HG02642 (cell line): Measurements from ENCODE around the gene SCN5A.
A peak's percentile ranks its signal among the peaks of the same experiment; 100 is the strongest.

ENCODE experiments used
- ATAC-seq: cut with Tn5 transposase; IDR thresholded peaks from one replicate; pipeline ENCODE4 v1.9.1; 2021; ENCODE audit warnings: mild to moderate bottlenecking; ENCODE audit not compliant: unreplicated experiment, poor library complexity

The SCN5A gene

GRCh38 chr3:38549082-38549481 lies 100.4 kb downstream of the SCN5A start:
- no peak for ATAC-seq

GRCh38 chr3:38548154-38548931 lies 101.1 kb downstream of the SCN5A start:
- no peak for ATAC-seq

DNA sequence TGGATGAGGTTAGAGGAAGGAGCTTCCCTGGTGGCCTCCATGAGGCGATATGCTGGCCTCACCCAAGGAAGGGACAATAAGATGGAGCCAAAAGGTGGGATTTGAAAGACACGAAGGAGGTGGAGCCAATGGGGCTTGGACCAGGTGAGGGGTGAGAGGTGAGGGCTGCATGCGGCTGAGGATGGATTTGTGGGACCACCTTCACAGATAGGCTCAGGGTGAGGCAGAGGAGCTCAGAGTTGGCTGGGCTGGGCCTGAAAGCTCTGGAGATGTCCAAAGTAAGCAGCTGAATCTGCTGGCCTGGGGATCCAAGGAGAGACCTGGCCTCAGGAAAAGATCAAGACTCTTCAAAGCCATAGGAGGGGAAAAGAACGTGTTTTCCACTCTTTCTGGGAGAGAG lies 103.5 kb downstream of the SCN5A start:
- no peak for ATAC-seq

DNA sequence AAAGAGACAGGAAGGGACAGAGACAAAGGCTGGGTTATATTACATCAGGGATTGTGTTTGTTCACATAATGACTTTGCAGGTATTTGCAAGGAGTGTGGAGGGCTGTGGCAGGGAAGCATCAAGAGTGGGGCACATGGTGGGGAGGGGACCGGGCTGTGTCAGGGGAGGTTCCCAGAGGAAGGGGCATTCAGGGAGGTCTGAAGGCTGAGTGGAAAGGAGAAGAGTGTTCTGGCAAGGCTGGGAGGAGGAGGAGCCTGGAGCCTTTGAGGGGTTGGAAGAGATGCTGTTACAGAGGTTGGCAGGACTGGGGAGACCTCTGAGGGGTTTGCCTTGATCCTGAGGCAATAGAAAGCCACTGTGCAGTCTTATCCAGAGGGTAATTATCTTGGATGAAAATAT lies 103.9 kb downstream of the SCN5A start:
- no peak for ATAC-seq

DNA sequence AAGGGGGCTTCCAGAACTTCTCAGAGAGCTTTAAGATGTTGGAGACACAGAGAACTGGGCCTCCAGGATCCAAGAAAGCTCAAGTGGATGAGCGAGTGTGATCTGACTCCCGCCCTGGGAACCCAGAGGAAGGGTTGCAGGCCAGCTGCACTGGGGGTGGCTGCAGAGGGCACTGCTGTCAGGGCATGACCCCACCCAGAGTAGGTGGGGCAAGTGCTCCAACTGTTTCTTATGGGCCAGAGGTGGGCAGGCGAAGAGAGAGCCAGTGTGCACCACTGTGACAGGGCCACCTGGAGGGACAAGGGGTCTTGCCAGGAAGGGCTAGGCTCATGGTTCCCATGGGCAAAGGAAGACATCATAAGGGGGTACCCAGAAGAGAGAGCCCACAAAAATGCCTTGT lies 104.6 kb downstream of the SCN5A start:
- no peak for ATAC-seq

DNA sequence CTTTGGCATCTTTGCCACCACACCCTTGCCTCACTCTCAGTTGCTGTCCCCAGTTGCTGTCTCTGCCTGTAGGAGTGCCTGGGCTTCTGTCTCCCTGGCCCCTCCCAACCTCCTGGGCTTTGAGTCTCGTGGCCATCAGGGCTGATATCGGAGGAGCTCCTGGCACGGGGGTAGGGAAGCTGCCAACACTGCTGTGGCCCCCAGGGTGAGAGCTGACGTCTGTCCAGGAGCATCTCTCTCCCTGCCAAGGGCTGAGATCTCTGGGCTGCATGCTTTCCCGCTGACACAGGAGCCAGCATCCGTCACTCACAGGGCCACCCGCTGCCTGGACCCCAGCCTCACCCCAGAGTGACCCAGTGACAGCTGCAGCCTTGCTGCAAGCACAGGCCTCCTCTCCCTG lies 105.9 kb downstream of the SCN5A start:
- no peak for ATAC-seq

DNA sequence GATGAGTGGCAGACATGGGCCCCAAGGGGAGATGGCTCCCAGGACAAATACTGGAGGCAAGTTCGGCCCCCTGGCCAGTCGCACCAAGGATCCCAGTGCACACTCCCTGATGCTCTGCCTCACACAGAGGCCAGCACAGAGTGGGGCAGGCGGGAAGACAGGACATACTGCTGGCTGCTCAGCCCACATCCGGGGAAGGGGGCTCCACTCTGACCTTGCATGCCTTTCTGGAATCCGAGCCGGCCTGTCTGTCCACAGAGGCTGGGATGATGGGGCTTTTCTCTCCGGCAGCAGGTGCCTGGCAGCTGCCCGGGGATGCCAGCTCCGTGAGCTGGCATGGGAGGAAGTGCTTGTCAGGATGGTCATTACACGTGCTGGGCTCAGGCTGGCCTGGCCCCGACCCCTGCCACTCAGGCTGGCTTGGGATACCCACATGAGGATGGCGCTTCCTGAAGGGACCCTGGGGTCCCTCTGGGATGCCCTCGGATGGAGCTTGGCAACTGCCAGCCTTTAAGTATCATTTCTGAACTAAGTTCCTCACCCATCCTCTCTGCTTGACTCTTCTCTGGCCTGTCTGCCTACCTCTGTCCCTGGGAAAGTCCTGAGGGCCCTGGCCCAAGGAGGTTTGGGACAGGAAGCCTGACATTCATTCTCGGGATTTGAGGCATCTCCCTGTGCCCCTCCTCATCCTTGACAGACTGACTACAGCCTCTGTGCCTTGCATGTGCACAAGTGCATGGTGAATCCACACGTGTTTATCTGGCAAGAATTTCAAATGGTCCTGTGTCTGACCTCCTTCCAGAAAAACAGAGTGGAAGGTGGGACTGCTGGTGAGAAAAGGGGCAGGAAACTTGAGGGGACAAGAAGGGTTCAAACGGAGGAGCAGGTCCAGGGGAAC lies 106.8 kb downstream of the SCN5A start:
- no peak for ATAC-seq

DNA sequence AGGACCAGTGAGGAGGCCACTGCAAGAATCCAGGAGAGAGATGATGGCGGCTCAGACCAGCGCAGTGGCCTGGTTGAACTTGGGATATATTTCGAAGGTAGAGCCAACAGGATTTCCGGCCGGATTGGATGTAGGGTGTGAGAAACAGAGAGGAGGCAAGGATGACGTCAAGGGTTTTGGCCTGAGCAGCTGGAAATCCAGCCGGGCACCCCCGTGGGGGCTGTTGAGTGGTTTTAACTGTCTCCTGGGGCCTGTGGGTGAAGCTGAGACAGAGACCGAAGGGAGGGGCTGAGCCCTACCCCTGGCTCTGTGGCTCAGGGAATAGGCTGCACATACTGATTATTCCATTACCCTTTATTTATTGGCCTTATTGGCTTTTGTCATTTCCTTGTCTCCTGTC lies 107.7 kb downstream of the SCN5A start:
- no peak for ATAC-seq

- no peak for ATAC-seq
Measured at GRCh38 chr3:38538773-38539353, 110.6 kb downstream of the SCN5A start.

DNA sequence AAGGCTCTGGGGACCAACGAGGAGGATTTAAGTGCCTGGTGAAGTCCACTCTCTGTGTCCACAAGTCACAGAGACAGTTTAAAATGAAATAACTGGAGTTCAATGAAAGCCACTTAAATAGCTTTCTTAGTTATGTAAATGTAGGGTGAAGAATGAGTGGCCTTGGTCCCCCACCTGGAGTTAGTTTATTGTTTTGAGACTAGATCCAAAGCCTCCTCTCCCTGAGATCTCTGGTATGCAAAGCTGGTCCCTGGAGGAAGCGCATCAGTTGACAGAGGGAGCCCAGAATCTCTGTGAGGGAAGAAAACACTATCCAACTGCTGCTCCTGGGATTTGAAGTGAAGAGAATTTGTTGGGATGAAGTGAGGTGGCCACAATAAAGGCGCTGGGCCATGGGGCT lies 112.8 kb downstream of the SCN5A start:
- no peak for ATAC-seq

DNA sequence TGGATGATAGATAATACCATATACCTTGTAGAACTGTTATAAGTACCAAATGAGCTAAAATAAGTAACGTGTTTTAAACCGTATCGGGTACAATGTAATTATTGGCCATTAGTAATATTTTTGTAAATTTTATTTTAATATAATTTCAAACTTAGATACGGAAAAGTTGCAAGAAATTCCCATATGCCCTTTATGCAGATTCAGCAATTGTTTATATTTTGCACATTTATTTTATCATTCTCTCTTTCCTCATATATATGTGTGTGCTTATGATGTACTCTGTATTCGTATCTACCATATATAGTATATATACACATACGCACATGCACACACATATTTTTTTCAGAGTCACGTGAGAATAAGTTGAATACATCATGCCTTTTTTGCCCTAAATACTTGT lies 114.9 kb downstream of the SCN5A start:
- no peak for ATAC-seq

- no peak for ATAC-seq
Measured at GRCh38 chr3:38534180-38534579, 115.3 kb downstream of the SCN5A start.

- ATAC-seq: no peak
Measured at GRCh38 chr3:38533285-38533976, 116.1 kb downstream of the SCN5A start.

GRCh38 chr3:38532529-38532928 lies 117.0 kb downstream of the SCN5A start:
- ATAC-seq: no peak

DNA sequence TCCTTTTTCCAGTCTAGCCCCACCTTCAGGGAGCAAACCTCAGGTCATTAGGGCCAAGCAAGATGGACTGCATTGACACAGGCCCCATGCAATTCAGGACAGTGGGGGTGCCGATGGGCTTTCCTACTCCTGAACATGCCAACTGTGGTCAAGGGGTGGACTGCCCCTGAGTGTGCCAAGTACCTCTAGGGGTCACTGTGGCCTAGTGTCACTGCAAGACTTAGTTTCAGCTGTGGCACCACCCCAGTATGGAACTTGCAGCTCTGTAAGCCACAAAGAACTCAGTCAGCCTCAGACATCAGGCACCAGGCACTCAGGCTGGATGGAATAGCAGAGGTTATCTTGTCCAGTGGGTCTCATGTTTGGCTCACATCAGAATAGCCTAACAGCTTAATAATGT lies 121.0 kb downstream of the SCN5A start:
- no peak for ATAC-seq

DNA sequence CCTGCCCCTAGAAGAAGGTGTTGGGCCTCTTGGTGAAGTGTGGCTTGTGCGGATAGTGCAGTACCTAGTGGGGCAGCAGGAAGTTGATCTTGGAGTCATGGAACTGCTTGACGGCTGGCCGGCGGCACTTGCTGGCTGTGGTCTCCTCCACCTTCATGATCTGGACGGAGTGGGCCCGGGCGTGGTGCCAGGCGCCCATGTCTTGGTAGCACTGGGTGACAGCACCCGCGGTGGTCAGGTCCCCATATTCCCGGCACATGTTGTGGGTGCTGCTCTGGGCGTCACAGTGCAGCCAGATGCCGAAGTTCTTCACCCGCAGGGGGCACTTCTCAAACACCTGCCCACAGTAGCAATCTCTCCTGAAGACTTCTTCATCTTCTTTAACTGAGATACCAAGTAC lies 122.7 kb downstream of the SCN5A start:
- ATAC-seq: no peak

DNA sequence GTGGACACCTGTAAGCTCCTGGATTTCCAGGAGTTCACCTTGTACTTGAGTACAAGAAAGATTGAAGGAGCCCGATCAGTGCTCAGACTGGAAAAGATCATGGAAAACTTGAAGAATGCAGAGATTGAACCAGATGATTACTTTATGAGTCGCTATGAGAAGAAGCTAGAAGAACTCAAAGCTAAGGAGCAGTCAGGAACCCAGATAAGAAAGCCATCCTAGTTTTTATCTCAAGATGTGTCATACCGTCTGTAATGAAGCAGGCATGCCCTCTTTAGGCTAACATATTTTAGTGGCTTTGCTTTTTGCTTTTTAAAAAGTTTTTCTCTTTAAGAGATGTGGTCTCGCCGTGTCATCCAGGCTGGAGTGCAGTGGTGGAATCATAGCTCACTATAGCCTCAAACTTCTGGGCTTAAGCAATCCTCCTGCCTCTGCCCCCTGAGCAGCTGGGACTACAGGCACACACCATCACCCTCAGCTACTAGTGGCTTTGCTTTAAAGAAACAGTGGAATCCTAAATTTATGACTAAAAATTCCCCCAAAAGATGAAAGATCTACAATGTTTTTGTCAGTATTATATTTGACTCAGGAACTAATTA lies 125.2 kb downstream of the SCN5A start:
- ATAC-seq: no peak

GRCh38 chr3:38522002-38522401 lies 127.5 kb downstream of the SCN5A start:
- no peak for ATAC-seq

- peak; percentile 52 for ATAC-seq
Measured at GRCh38 chr3:38521391-38521987, 128.0 kb downstream of the SCN5A start.

GRCh38 chr3:38519651-38520050 lies 129.8 kb downstream of the SCN5A start:
- no peak for ATAC-seq
